Loucy (cell line): ENCODE results near the gene PRLHR.

Source experiments
- EZH2phosphoT487 ChIP-seq: fragments of 200-600 bp; IDR thresholded peaks from 2 replicates; pipeline ENCODE4 v1.6.1; 2018; ENCODE audit warnings: antibody characterized with exemption, mild to moderate bottlenecking, moderate library complexity, borderline replicate concordance
- TF ChIP-seq, protein P1 (sequence below): fragments of 200-600 bp; sonication (generic); conservative IDR thresholded peaks from 2 replicates; pipeline ENCODE4 v1.5.1; 2014; ENCODE audit warnings: mild to moderate bottlenecking, antibody characterized with exemption, low read length

DNA sequence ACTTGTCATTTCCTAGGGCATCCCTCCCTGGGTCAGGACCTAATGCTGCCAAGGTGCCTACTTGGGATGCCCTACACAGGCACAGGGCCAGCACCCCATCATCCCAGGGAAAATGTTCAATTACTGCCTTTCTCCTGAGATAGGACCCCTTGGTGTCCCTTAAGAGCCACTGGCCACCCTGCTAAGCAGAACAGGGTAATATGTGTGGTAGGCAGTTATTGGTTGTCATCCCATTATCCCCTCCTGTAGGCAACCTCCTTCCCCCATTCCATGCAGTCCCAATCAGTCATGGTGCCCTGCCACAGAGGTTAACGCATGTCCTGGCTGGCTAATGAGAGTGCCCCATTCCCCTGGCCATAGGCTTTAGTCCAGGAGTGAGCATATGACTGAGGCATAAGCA is 53.2 kb downstream of the PRLHR start:
- TF ChIP-seq, protein P1, sequence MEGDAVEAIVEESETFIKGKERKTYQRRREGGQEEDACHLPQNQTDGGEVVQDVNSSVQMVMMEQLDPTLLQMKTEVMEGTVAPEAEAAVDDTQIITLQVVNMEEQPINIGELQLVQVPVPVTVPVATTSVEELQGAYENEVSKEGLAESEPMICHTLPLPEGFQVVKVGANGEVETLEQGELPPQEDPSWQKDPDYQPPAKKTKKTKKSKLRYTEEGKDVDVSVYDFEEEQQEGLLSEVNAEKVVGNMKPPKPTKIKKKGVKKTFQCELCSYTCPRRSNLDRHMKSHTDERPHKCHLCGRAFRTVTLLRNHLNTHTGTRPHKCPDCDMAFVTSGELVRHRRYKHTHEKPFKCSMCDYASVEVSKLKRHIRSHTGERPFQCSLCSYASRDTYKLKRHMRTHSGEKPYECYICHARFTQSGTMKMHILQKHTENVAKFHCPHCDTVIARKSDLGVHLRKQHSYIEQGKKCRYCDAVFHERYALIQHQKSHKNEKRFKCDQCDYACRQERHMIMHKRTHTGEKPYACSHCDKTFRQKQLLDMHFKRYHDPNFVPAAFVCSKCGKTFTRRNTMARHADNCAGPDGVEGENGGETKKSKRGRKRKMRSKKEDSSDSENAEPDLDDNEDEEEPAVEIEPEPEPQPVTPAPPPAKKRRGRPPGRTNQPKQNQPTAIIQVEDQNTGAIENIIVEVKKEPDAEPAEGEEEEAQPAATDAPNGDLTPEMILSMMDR: no peak
- no peak for TF ChIP-seq EZH2phosphoT487
